GM12892 (cell line): Measurements from ENCODE around the gene GALNTL6.

Source experiments
- POLR2A ChIP-seq: IDR thresholded peaks from 2 replicates; pipeline ENCODE4 v1.6.1; 2011; ENCODE audit warnings: low read depth, low read length, control low read depth
- POLR2AphosphoS5 ChIP-seq: IDR thresholded peaks from 2 replicates; pipeline ENCODE4 v1.6.1; 2011; ENCODE audit warnings: low read depth, low read length, control low read depth
- TAF1 ChIP-seq: IDR thresholded peaks from 2 replicates; pipeline ENCODE4 v1.6.1; 2011; ENCODE audit warnings: low read depth, mild to moderate bottlenecking, control low read depth, low read length, borderline replicate concordance

DNA sequence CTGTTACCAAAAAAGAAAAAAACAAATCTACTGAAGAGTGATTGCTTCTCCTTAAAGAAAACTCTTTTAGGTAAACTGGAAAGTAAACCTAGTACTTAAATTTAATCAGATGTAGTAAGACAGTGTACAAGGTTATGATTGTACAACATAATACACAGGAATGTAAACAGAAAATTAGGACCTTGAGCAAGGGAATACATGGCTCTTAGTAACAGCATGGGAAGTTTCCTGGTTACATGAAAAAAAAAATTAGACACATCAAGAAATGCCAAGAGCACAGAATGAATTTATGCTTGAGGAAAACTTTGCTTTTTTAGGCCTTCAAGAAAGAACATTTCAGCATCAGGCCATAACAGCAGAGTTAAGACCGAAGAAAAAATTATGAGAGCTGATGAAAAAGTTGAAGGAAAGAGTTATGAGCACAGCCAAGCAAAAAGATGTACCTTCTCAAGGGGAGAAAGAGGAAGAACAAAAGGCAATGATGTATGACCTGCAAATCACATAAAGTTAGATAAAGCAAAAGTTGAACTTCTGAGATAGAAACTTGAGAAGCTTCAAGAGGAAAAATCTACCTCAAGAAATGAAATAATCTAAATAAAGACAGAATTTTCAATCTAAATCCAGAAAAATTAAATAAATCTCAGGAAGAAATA is 311.6 kb downstream of the GALNTL6 start:
- TF ChIP-seq POLR2AphosphoS5 (no peak), TAF1 (no peak), POLR2A (no peak)
